ENCODE results near the gene GPR33.

DNA sequence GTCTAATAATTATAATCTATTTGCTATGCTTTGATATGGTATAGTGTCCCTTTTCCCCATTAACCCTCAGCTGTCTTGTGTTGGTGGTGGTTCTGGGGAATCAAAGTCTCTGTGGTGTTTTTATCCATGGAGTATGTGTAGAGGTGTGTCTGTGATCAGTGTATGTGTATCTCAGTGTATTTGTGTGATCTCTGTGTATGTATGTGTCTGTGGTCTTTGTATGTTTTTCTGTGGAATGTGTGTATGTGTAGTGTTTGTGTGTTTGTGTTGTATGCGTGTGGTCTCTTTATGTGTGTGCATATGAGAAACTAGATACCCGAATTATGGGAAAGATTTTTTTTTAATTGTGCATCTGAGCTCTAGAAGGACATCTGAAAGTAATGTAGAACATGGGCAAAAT is 1.1 kb downstream of the GPR33 start:
- TF ChIP-seq POLR2AphosphoS5 (IDR thresholded peaks at IDR 0.05; ENCODE audit: low read depth, low read length) (no peak), RNF2 (IDR thresholded peaks at IDR 0.05; ENCODE audit: borderline replicate concordance, low read depth, low read length, missing control alignments, poor library complexity, severe bottlenecking) (no peak), POLR2A (IDR thresholded peaks at IDR 0.05; ENCODE audit: control extremely low read depth in 1 of 2, low read depth in 2 of 2, low read length in 2 of 2) (no peak), EP300 (IDR thresholded peaks at IDR 0.05; ENCODE audit: borderline replicate concordance in 1 of 2, low read depth in 2 of 2, low read length in 2 of 2) (no peak), CREB1 (IDR thresholded peaks at IDR 0.05) (no peak), JUN (IDR thresholded peaks at IDR 0.05; ENCODE audit: low read depth, low read length) (no peak), KDM1A (IDR thresholded peaks at IDR 0.05; ENCODE audit: borderline replicate concordance, low read length) (no peak)
- TF ChIP-seq, protein P1, sequence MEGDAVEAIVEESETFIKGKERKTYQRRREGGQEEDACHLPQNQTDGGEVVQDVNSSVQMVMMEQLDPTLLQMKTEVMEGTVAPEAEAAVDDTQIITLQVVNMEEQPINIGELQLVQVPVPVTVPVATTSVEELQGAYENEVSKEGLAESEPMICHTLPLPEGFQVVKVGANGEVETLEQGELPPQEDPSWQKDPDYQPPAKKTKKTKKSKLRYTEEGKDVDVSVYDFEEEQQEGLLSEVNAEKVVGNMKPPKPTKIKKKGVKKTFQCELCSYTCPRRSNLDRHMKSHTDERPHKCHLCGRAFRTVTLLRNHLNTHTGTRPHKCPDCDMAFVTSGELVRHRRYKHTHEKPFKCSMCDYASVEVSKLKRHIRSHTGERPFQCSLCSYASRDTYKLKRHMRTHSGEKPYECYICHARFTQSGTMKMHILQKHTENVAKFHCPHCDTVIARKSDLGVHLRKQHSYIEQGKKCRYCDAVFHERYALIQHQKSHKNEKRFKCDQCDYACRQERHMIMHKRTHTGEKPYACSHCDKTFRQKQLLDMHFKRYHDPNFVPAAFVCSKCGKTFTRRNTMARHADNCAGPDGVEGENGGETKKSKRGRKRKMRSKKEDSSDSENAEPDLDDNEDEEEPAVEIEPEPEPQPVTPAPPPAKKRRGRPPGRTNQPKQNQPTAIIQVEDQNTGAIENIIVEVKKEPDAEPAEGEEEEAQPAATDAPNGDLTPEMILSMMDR (IDR thresholded peaks at IDR 0.05; ENCODE audit: control extremely low read depth in 1 of 3, insufficient read depth in 1 of 3, low read depth in 1 of 3, low read length in 3 of 3): no peak

Measured in H1 (cell line).